ENCODE measurements around the gene LIMS3. TPM values are rescaled to one million over a fixed set of nuclear protein-coding genes. Genes with fewer than 3 reads are reported as not detected.
"Not testable (repeated sequence)": the region's sequence is repeated elsewhere in the genome, so short reads cannot be mapped to it uniquely, and the experiment has no call there.

LIMS3 gene
- total RNA-seq, 2 donors from 2014 or later = 0.17 to 1.3 TPM

- not testable (repeated sequence) for ATAC-seq (replicated peaks in 1 of 2); H3K9me3 Mint-ChIP-seq; H3K4me1 Mint-ChIP-seq (ENCODE audit: low read depth); DNase-seq; H3K27me3 Mint-ChIP-seq (ENCODE audit: low read depth); H3K4me3 Mint-ChIP-seq; H3K27ac Mint-ChIP-seq; H3K36me3 Mint-ChIP-seq (ENCODE audit: insufficient read depth in 2 of 2)
Measured at GRCh38 chr2:109908626-109909025, 10.1 kb downstream of the LIMS3 start.

DNA sequence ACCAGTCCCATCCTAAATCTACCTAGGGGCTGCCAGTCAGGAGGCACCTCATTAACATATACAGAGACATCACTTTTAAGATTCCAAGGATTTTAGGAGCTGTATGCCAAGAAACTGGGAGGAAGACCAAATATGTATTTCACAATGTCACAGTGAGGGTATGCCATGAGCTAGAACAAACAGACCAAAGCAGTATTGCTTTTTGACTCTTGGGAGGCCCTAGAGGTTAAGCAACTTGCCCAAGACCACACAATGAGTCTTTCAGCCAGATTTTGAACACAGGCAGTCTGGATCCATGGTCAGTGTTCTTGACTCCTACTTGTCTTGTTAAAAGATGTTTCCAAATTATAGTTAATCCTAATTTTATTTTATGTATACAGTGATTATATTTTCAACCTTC lies 12.3 kb downstream of the LIMS3 start:
- DNase-seq; H3K36me3 Mint-ChIP-seq (ENCODE audit: insufficient read depth in 2 of 2); H3K27me3 Mint-ChIP-seq (ENCODE audit: low read depth); H3K9me3 Mint-ChIP-seq; H3K4me3 Mint-ChIP-seq; ATAC-seq (replicated peaks in 1 of 2); H3K27ac Mint-ChIP-seq; H3K4me1 Mint-ChIP-seq (ENCODE audit: low read depth): not testable (repeated sequence)

DNA sequence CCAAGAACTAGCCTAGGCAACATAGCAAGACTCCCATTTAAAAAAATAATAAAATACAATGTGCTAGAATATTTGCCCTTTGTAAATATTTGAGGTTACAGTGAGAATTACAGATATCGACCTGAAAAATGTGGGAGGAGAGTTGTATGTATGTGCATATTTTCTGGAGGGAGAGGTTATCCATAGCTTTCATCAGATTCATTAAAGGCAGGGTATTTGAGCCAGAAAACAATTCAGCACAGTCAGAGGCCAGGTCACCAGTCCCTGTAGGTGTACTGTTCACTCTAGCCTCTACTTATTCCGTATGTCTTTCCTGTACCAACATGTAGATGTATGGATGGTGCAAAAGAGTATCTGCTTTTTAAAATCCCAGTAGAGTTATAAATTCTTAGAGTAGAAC lies 15.4 kb downstream of the LIMS3 start:
- not testable (repeated sequence) for DNase-seq; H3K4me1 Mint-ChIP-seq (ENCODE audit: low read depth); H3K4me3 Mint-ChIP-seq; H3K27me3 Mint-ChIP-seq (ENCODE audit: low read depth); H3K27ac Mint-ChIP-seq; H3K36me3 Mint-ChIP-seq (ENCODE audit: insufficient read depth in 2 of 2); ATAC-seq (replicated peaks in 1 of 2); H3K9me3 Mint-ChIP-seq

GRCh38 chr2:109914552-109914951 lies 16.1 kb downstream of the LIMS3 start:
- not testable (repeated sequence) for DNase-seq; H3K36me3 Mint-ChIP-seq (ENCODE audit: insufficient read depth in 2 of 2); H3K27ac Mint-ChIP-seq; H3K4me3 Mint-ChIP-seq; ATAC-seq (replicated peaks in 1 of 2); H3K27me3 Mint-ChIP-seq (ENCODE audit: low read depth); H3K4me1 Mint-ChIP-seq (ENCODE audit: low read depth); H3K9me3 Mint-ChIP-seq

- H3K4me1 Mint-ChIP-seq (ENCODE audit: low read depth); H3K27ac Mint-ChIP-seq; H3K4me3 Mint-ChIP-seq; H3K9me3 Mint-ChIP-seq; H3K36me3 Mint-ChIP-seq (ENCODE audit: insufficient read depth in 2 of 2); ATAC-seq (replicated peaks in 1 of 2); H3K27me3 Mint-ChIP-seq (ENCODE audit: low read depth); DNase-seq: not testable (repeated sequence)
Measured at GRCh38 chr2:109915830-109916229, 17.3 kb downstream of the LIMS3 start.

DNA sequence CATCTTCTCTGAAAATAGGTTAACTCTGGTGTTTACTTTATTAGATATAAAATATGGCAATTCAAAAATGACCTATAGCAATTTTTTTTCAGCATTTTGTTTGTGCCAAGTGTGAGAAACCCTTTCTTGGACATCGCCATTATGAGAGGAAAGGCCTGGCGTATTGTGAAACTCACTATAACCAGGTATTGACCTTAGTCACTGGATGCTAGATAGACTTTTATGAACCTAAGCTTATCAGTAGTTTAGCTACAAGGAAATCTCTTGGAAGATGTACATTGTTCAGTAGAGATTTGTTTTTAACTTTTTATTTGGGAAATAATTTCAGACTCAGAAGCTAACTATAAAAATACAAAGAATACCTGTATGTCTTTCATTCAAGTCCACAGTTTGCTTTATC lies 21.7 kb downstream of the LIMS3 start:
- not testable (repeated sequence) for H3K4me3 Mint-ChIP-seq; ATAC-seq (replicated peaks in 1 of 2); H3K27me3 Mint-ChIP-seq (ENCODE audit: low read depth); H3K9me3 Mint-ChIP-seq; H3K27ac Mint-ChIP-seq; H3K36me3 Mint-ChIP-seq (ENCODE audit: insufficient read depth in 2 of 2); H3K4me1 Mint-ChIP-seq (ENCODE audit: low read depth); DNase-seq

- not testable (repeated sequence) for H3K27ac Mint-ChIP-seq; ATAC-seq (replicated peaks in 1 of 2)
Measured at GRCh38 chr2:109921543-109922384, 23.3 kb downstream of the LIMS3 start.

DNA sequence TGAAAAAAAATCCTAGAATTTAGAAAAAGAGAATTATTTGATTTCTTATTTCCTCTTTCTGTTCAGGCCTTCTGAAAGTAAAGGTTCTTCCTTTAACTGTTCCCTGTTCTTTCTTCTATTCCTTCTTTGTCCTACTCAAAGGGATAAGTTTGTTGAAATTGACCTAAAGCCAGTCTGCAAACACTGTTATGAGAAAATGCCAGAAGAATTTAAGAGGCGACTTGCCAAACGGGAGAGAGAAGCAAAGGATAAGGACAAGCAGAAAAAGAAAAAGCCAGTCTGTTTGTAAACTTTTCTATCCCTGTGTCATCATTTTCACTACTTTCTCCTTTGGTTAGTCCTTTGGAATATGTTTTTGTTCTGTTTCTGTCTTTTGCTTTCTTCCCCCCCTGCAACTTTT lies 26.0 kb downstream of the LIMS3 start:
- H3K4me1 Mint-ChIP-seq (ENCODE audit: low read depth); H3K36me3 Mint-ChIP-seq (ENCODE audit: insufficient read depth in 2 of 2); H3K4me3 Mint-ChIP-seq; H3K27me3 Mint-ChIP-seq (ENCODE audit: low read depth); ATAC-seq (replicated peaks in 1 of 2); DNase-seq; H3K9me3 Mint-ChIP-seq; H3K27ac Mint-ChIP-seq: not testable (repeated sequence)

More at GRCh38 chr2:109921543-109922384, 23.3 kb downstream of the LIMS3 start:
- not testable (repeated sequence) for H3K27me3 Mint-ChIP-seq (ENCODE audit: low read depth); H3K4me3 Mint-ChIP-seq; H3K9me3 Mint-ChIP-seq; H3K4me1 Mint-ChIP-seq (ENCODE audit: low read depth); H3K36me3 Mint-ChIP-seq (ENCODE audit: insufficient read depth in 2 of 2); DNase-seq

GRCh38 chr2:109927803-109928202 lies 29.3 kb downstream of the LIMS3 start:
- not testable (repeated sequence) for H3K4me1 Mint-ChIP-seq (ENCODE audit: low read depth); H3K27me3 Mint-ChIP-seq (ENCODE audit: low read depth); DNase-seq; H3K36me3 Mint-ChIP-seq (ENCODE audit: insufficient read depth in 2 of 2); H3K4me3 Mint-ChIP-seq; ATAC-seq (replicated peaks in 1 of 2); H3K9me3 Mint-ChIP-seq; H3K27ac Mint-ChIP-seq

DNA sequence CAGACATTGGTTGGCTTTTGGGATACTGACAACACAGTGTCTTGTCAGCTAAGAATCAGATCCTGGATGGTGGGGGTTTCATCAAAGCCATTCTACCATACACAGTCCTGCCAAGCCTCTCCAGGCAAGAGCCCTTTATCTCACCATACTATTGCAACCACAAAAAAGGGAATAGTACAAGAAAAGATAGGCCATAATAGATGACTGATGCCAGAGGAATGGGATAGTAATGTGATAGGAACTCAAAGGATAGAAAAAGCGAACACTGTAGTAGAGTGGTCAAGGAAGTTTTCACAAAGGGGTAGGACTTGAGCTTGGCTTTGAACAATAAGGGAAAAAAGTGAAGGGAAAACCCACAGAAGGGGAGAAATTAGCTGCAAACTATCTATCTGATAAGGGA lies 30.7 kb downstream of the LIMS3 start:
- DNase-seq; H3K27me3 Mint-ChIP-seq (ENCODE audit: low read depth); ATAC-seq (replicated peaks in 1 of 2); H3K9me3 Mint-ChIP-seq; H3K4me1 Mint-ChIP-seq (ENCODE audit: low read depth); H3K4me3 Mint-ChIP-seq; H3K27ac Mint-ChIP-seq; H3K36me3 Mint-ChIP-seq (ENCODE audit: insufficient read depth in 2 of 2): not testable (repeated sequence)

- H3K27ac Mint-ChIP-seq; H3K36me3 Mint-ChIP-seq (ENCODE audit: insufficient read depth in 2 of 2); H3K27me3 Mint-ChIP-seq (ENCODE audit: low read depth); H3K4me3 Mint-ChIP-seq; H3K4me1 Mint-ChIP-seq (ENCODE audit: low read depth); DNase-seq; ATAC-seq (replicated peaks in 1 of 2); H3K9me3 Mint-ChIP-seq: not testable (repeated sequence)
Measured at GRCh38 chr2:109936534-109936933, 38.0 kb downstream of the LIMS3 start.

DNA sequence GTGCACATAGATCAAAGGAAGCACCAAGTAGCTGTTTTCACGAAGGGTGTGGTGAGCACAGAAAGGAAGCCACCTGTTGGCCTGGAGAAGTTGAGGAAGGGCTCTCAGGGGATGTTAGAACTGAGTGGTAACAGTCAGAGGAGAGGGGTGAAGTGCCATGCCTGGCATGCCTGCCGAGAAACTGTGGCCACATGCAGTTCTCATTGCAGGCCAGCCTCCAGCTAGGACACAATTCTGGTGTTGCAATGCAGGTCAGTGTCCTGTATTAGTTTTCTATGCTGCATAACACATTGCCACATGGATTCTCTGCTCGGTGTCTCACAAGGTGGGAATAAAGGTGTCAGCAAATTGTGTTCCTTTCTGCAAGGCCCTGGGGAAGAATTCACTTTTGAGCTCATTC lies 46.9 kb downstream of the LIMS3 start:
- not testable (repeated sequence) for H3K27me3 Mint-ChIP-seq (ENCODE audit: low read depth); H3K4me1 Mint-ChIP-seq (ENCODE audit: low read depth); H3K36me3 Mint-ChIP-seq (ENCODE audit: insufficient read depth in 2 of 2); H3K9me3 Mint-ChIP-seq; H3K27ac Mint-ChIP-seq; ATAC-seq (replicated peaks in 1 of 2); H3K4me3 Mint-ChIP-seq; DNase-seq

GRCh38 chr2:109947262-109947958 lies 48.9 kb downstream of the LIMS3 start:
- H3K9me3 Mint-ChIP-seq; H3K27me3 Mint-ChIP-seq (ENCODE audit: low read depth): not testable (repeated sequence)
- ATAC-seq (replicated peaks in 1 of 2) = peak; percentile 29 to 76

More at GRCh38 chr2:109947262-109947958, 48.9 kb downstream of the LIMS3 start:
- H3K4me1 Mint-ChIP-seq (ENCODE audit: low read depth); H3K4me3 Mint-ChIP-seq; H3K27ac Mint-ChIP-seq; H3K36me3 Mint-ChIP-seq (ENCODE audit: insufficient read depth in 2 of 2); DNase-seq: not testable (repeated sequence)
